K562 (cell line): ENCODE results near the gene ZG16B. TPM values are rescaled to one million over a fixed set of nuclear protein-coding genes. Genes with fewer than 3 reads are reported as not detected.

Experiments used
- CC2D1A ChIP-seq: fragments of 450-650 bp; IDR thresholded peaks from 2 replicates; pipeline ENCODE4 v1.6.1; 2017; ENCODE audit warnings: mild to moderate bottlenecking
- CREB3L1 ChIP-seq: fragments of 450-650 bp; IDR thresholded peaks from 2 replicates; pipeline ENCODE4 v1.6.1; 2014; ENCODE audit warnings: low read depth, mild to moderate bottlenecking, moderate library complexity, borderline replicate concordance
- EP400 ChIP-seq: fragments of 450-650 bp; IDR thresholded peaks from 2 replicates; pipeline ENCODE4 v1.6.1; 2017; ENCODE audit warnings: antibody characterized with exemption, mild to moderate bottlenecking, moderate library complexity
- GTF2E2 ChIP-seq: fragments of 200-800 bp; sonication (Bioruptor generic); IDR thresholded peaks from 2 replicates; pipeline ENCODE4 v1.6.1; 2016; ENCODE audit warnings: missing genetic modification characterization, missing compliant biosample characterization
- HDAC8 ChIP-seq: fragments of 450-650 bp; IDR thresholded peaks from 2 replicates; pipeline ENCODE4 v1.6.1; 2016; ENCODE audit warnings: mild to moderate bottlenecking, missing genetic modification characterization, moderate library complexity, missing compliant biosample characterization
- HOXB6 ChIP-seq: fragments of 250-450 bp; sonication (Bioruptor Pico); IDR thresholded peaks from 2 replicates; pipeline ENCODE4 v1.5.1; 2022; ENCODE audit warnings: mild to moderate bottlenecking, borderline replicate concordance
- IRF9 ChIP-seq: fragments of 450-650 bp; IDR thresholded peaks from 2 replicates; pipeline ENCODE4 v1.6.1; 2016; ENCODE audit warnings: missing biosample characterization, missing genetic modification characterization
- MBD2 ChIP-seq: sonication (generic); IDR thresholded peaks from 2 replicates; pipeline ENCODE4 v1.6.1; 2016; ENCODE audit warnings: low read depth, borderline replicate concordance
- NR4A1 ChIP-seq, 2 experiments: fragments of 250-450 bp in 1 of 2; fragments of 450-650 bp in 1 of 2; sonication (Bioruptor Pico) in 1 of 2; IDR thresholded peaks; 2 replicates each; pipeline versions ENCODE4 v1.4.0 to v1.6.1; 2016 to 2020; ENCODE audit warnings: mild to moderate bottlenecking in 2 of 2, missing compliant biosample characterization in 1 of 2, missing genetic modification characterization in 1 of 2, moderate library complexity in 1 of 2
- NRF1 ChIP-seq, 2 experiments: fragments of 450-650 bp; IDR thresholded peaks in 1 of 2; conservative IDR thresholded peaks in 1 of 2; 2 replicates each; pipeline ENCODE4 v1.6.1; 2014; ENCODE audit warnings: mild to moderate bottlenecking in 2 of 2
- PHTF2 ChIP-seq: fragments of 250-450 bp; sonication (Bioruptor Pico); IDR thresholded peaks from 2 replicates; pipeline ENCODE4 v1.5.0; 2021; ENCODE audit warnings: mild to moderate bottlenecking
- PML ChIP-seq: IDR thresholded peaks from 2 replicates; pipeline ENCODE4 v1.6.1; 2012; ENCODE audit warnings: low read length, inconsistent platforms
- POLR2A ChIP-seq: fragments of 450-650 bp; conservative IDR thresholded peaks from 2 replicates; pipeline ENCODE4 v1.6.1; 2016
- SFPQ ChIP-seq: fragments of 200-400 bp; formaldehyde crosslinking; IDR thresholded peaks from 2 replicates; pipeline ENCODE4 v1.6.1; 2017; ENCODE audit warnings: mild to moderate bottlenecking, low read depth, low read length, moderate library complexity
- USF1 ChIP-seq: sonication (generic); formaldehyde crosslinking; IDR thresholded peaks from 2 replicates; pipeline ENCODE4 v1.9.0; 2022; ENCODE audit warnings: mild to moderate bottlenecking, missing genetic modification reagents
- ZBTB2 ChIP-seq: fragments of 450-650 bp; IDR thresholded peaks from 2 replicates; pipeline ENCODE4 v1.6.1; 2016; ENCODE audit warnings: antibody characterized with exemption
- ZSCAN32 ChIP-seq: fragments of 450-650 bp; formaldehyde crosslinking; IDR thresholded peaks from 2 replicates; pipeline ENCODE4 v1.4.0; 2020; ENCODE audit warnings: mild to moderate bottlenecking, moderate library complexity
- polyA plus RNA-seq, 8 experiments: library from polyadenylated mRNA; depleted of rRNA in 4 of 8; stranded (reverse) in 5 of 8; unstranded in 3 of 8; fragments of >200 nt; fragmentation: Nextera tagmentation in 2 of 8; fragmentation: Illumina TruSeq in 1 of 8; extraction: Ambion mirVana in 2 of 8; extraction: Trizol in 1 of 8; gene quantifications; 2 replicates each; pipeline versions ENCODE4 v1.2.1 to v1.2.3, GENCODE V29; 2011 to 2014; ENCODE audit warnings: inconsistent platforms in 1 of 8, missing spikeins in 1 of 8
- total RNA-seq, 7 experiments: library from RNA; depleted of rRNA in 6 of 7; stranded (reverse); fragments of >200 nt in 6 of 7; fragmentation: Illumina TruSeq in 2 of 7; extraction: Trizol in 2 of 7; gene quantifications; 2 replicates each; pipeline versions ENCODE4 v1.2.1 to v1.2.3, GENCODE V29; 2011 to 2021; ENCODE audit warnings: low replicate concordance in 1 of 7
- TF ChIP-seq, protein P1 (sequence below): fragments of 250-450 bp; sonication (Bioruptor Pico); IDR thresholded peaks from 2 replicates; pipeline ENCODE4 v1.5.1; 2021; ENCODE audit warnings: mild to moderate bottlenecking

Gene ZG16B
- total and polyA plus RNA-seq, 9 of the 15 experiments (the other 6 are each of a cell fraction or from before 2014, with no cell fraction given) = 0.25 to 0.43 (median 0.34) TPM; not detected in 5

DNA sequence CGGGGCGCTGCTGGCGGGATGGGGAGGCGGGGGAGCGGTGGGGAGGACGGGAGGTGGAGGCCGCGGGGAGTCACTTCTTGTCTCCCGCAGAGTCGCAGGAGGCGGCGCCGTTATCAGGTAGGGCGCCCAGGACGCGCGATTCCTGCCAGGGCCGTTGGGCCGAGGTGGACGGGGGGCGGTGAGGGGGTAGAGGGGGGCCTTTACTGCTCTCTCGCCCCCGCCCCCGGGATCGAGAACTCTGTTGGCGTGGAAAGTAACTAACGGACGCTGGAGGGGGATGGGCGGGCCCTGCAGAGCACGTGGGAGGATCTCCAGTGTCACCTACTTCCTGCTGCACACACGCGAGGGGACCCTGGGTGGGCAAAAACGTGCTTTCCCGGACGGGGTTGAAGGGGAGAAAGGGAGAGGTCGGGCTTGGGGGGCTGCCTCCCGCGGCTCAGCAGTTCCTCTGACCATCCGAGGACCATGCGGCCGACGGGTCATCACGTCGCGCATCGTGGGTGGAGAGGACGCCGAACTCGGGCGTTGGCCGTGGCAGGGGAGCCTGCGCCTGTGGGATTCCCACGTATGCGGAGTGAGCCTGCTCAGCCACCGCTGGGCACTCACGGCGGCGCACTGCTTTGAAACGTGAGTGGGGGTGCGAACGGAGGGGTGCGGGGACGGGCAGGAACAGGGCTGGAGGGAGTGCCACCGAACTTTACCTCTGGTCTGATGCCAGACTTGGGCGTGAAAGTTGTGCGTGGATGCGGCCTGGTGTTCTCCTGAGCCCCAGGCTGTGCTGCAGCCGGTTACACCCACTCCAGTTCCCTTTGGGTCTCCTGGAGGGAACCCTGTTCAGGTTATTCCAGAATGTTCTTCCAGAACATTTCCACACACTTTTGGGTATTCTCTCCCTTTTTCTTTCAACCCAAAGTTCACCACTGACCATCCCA lies 12.5 kb upstream of the ZG16B start (continued):
- TF ChIP-seq, protein P1, sequence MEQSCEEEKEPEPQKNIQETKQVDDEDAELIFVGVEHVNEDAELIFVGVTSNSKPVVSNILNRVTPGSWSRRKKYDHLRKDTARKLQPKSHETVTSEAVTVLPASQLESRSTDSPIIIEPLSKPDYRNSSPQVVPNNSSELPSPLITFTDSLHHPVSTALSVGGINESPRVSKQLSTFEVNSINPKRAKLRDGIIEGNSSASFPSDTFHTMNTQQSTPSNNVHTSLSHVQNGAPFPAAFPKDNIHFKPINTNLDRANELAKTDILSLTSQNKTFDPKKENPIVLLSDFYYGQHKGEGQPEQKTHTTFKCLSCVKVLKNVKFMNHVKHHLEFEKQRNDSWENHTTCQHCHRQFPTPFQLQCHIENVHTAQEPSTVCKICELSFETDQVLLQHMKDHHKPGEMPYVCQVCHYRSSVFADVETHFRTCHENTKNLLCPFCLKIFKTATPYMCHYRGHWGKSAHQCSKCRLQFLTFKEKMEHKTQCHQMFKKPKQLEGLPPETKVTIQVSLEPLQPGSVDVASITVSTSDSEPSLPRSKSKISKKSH (CRISPR knock-in tag) = no peak
- TF ChIP-seq NR4A1 (CRISPR knock-in tag; IDR thresholded peaks at IDR 0.05) = no peak
- TF ChIP-seq NR4A1 (tag; IDR thresholded peaks at IDR 0.05) = 0 out of 2 replicates have a peak, but pooled peaks have one; percentile 17
- no peak for TF ChIP-seq GTF2E2
- no peak for TF ChIP-seq CREB3L1
- 0 out of 2 replicates have a peak, but pooled peaks have one; percentile 35 for TF ChIP-seq HDAC8
- TF ChIP-seq ZBTB2 = peak; percentile 68; the same call in 1 of the 2 replicates
- no peak for TF ChIP-seq PML
- peak; percentile 32; the same call in 1 of the 2 replicates for TF ChIP-seq POLR2A
- no peak for TF ChIP-seq PHTF2 (CRISPR knock-in tag)
- 0 out of 2 replicates have a peak, but pooled peaks have one; percentile 16 for TF ChIP-seq CC2D1A
- no peak for TF ChIP-seq SFPQ
- no peak for TF ChIP-seq HOXB6 (CRISPR knock-in tag)
- TF ChIP-seq ZSCAN32 = no peak
- TF ChIP-seq NRF1 (conservative IDR thresholded peaks at IDR 0.05 in 1 of 2, IDR thresholded peaks at IDR 0.05 in 1 of 2) = peak; percentile 43 to 54
- TF ChIP-seq IRF9 (tag) = no peak
- peak; percentile 95 for TF ChIP-seq EP400
- peak; percentile 66 for TF ChIP-seq USF1 (CRISPR knock-in tag)
- TF ChIP-seq MBD2 = no peak
